DLD1 (cell line): ENCODE measurements around the gene RELCH.
"Not testable (repeated sequence)": the region's sequence is repeated elsewhere in the genome, so short reads cannot be mapped to it uniquely, and the experiment has no call there.

Source experiments
- in situ Hi-C: cut with HindIII; loops from 2 replicates; pipeline ENCODE4 v1.10.0; 2017; ENCODE audit warnings: low sequenced_read_pairs

Gene RELCH, protein sequence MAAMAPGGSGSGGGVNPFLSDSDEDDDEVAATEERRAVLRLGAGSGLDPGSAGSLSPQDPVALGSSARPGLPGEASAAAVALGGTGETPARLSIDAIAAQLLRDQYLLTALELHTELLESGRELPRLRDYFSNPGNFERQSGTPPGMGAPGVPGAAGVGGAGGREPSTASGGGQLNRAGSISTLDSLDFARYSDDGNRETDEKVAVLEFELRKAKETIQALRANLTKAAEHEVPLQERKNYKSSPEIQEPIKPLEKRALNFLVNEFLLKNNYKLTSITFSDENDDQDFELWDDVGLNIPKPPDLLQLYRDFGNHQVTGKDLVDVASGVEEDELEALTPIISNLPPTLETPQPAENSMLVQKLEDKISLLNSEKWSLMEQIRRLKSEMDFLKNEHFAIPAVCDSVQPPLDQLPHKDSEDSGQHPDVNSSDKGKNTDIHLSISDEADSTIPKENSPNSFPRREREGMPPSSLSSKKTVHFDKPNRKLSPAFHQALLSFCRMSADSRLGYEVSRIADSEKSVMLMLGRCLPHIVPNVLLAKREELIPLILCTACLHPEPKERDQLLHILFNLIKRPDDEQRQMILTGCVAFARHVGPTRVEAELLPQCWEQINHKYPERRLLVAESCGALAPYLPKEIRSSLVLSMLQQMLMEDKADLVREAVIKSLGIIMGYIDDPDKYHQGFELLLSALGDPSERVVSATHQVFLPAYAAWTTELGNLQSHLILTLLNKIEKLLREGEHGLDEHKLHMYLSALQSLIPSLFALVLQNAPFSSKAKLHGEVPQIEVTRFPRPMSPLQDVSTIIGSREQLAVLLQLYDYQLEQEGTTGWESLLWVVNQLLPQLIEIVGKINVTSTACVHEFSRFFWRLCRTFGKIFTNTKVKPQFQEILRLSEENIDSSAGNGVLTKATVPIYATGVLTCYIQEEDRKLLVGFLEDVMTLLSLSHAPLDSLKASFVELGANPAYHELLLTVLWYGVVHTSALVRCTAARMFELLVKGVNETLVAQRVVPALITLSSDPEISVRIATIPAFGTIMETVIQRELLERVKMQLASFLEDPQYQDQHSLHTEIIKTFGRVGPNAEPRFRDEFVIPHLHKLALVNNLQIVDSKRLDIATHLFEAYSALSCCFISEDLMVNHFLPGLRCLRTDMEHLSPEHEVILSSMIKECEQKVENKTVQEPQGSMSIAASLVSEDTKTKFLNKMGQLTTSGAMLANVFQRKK

DNA sequence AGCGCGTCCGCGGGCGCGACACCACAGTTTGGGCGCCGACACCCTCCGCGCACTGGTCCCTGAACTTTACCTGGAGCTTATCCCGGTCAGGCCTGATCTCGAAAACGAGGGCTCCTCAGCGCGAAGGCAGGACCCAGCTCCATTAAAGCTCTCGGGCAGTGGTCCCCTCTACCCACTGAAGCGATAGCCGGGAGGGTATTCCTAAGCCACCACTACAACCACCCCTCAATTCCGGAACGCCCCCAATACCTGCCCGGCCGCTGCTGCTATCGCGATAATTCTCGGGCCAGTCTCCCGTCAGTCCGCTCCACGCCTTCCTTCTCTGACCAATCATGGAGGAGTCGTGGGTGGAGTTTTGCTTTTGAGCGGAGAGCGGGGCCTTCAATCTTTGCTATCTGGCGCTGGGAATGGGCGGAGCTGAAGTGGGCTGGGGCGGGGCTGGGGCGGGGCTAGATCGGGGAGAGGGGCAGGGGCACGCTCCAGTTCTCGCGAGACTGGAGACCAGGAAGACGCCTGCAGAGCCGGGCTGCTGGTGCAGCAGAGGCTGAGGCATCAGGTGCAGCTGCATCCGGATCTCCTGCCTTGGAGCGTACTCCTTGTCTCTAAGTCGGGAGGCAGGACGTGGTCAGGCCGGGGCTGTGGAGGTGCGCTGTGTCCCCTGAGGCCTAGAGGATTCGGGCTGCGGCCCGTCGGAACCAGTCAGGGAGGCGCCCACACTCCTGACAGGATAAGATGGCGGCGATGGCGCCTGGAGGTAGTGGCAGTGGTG lies at the start of gene RELCH, which contains the start of gene PIGN:
Gene RELCH, plus strand, starts transcription at position 482 of the 769 bp plus-strand sequence. Its CDS starts 251 bp downstream, at position 733.
Gene PIGN, minus strand, starts transcription at position 283 of the 769 bp plus-strand sequence. CDS start 25,703 bp downstream, outside the sequence.
- in situ Hi-C loops = no loop called here

DNA sequence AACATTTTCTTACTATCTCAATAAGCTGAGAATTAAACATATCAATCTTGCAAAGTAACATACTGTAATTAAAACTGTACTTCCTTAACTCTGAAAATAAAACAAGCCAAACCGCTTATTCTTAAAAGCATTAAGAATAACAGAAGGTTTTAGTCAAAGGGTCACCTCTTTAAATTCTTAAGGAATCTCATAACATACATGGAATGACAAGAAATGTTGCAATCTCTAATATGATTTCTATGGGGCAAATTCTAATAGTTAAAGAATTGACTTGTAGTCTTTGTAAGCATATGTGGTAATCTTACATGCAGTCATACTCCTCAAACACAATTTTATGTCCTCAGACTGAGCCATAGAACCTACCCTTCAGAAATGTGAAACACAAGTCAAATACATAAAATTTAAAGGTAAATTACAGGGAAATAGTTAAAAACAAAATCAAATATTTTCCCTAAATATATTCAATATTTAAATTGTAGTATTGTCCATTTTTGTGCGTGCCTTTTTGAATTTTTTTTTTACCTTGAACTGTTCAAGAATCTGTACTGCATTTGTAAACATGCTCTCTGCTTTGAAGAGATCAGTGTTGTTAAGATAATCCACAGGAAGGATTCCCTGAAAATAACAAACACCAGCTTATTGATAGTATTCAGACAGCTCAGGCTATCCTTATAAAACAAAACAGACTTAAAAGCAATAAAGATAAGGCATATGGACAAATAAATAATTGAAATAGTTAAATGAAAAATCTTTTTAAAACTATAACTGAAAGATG lies 48.4 kb upstream of the RELCH start:
- in situ Hi-C loops = no loop called here

DNA sequence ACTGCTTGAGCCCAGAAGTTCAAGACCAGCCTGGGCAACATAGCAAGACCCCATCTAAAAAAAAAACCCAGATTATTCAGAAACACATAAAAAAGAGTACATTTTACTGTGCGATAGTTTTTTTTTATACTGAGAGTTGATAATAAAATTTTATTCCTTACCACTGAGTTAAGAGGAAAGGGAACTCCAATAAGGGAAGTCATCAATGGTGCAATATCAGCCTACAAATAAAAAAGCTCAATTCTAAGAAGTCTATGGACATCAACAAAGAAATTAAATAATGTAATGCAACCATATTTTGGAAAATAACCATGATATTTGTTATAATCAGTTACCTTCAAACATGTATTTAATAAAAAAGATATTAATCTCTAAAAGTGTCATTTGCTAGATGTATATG lies 46.8 kb upstream of the RELCH start:
- in situ Hi-C loops = no loop called here

DNA sequence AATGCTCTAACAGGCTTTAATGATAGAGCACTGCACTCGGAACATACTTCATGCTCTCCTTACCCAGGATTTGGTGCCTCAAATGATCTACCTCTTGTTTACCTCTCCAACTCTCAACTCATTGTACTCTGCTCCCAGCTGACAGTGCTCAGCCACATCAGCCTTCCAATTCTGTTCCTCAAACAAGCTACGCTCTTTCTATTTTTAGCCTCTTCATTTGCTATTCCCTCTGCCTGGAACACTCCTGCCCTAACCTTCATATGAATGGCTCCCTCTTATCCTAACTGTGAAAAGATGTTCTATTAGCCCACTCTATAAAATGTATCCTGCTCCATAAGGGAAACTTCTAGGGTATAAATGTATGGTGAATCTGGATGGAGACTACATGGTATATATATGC lies 42.7 kb upstream of the RELCH start:
- in situ Hi-C loops = no loop called here

DNA sequence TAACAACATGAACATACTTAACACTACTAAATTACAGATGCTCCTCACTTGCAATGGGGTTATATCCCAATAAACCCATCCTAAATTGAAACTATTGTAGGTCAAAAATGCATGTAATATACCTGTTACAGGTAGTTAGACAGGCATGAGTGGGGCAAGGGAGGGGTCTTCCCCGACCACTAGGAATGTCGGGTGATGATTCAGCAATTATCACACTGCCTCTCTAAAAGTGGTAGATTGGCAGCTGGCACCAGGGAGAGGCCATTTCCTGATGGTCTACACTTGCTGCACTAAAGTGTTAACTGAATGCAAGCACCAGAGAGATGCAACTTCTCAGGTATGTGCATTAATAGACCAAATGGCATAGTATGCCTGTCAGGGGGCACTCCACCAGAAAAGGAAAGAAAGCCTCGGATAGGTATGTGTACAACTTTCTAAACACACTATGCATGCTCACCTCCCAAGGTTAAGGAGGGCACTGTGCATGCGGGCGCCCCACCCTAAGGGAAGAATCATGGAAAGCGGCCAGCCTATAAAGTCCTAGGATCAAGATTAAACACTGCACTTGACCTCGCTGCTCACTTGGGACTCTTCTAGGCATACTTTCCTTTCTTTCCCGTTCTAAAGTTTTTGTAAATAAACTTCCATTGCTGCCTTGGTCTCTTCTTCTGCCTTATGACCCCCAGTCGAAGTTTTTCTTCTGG lies 35.8 kb upstream of the RELCH start:
- in situ Hi-C loops = no loop called here

DNA sequence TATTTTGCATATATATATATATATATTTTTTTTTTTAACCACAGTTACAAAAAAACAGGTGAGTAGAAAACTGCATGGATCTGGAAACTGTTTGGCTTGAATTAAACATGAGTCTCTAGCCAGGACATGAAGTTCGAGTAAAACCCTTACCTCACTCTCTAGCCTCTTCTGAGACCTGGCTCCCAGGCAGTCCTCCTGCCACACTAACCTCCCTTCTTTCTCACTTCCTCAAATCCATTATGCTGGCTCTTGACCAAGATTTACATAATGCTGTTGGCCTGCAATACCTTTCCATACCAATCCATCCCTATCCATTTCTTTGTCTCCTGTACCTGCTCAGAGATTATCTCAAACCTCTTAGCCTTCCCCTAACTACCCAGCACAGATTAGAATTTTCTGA lies 34.2 kb upstream of the RELCH start:
- in situ Hi-C loops = no loop called here

DNA sequence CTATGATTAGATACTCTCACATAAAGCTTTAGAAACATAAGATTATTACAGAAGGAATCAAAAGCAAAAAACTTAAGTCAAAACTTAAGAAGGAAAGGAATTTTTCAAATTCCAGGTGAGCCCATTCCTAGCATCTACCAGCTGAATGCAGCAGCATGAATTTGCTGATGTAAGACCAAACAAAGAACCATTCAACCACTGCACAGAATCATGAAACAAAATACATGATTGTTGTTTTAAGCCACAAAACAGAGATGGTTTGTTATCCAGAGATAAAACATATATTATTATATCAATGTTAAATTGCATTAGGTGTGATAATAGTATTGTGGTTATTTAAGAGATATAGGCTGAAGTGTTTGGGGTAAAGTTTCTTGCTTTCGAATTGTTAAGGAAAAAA lies 29.2 kb upstream of the RELCH start:
- in situ Hi-C loops = no loop called here

DNA sequence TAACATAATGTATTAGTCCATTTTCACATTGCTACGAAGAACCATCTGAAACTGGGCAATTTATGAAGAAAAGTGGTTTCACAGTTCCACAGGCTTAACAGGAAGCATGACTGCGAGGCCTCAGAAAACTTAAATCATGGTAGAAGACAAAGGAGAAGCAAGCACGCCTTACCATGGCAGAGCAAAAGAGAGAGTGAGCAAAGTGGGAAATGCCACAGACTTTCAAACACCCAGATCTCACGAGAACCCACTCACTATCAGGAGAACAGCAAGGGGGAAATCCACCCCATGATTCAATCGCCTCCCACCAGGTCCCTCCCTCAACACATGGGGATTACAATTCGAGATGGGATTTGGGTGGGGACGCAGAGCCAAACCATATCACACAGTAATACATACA lies 22.7 kb upstream of the RELCH start:
- in situ Hi-C loops = no loop called here

DNA sequence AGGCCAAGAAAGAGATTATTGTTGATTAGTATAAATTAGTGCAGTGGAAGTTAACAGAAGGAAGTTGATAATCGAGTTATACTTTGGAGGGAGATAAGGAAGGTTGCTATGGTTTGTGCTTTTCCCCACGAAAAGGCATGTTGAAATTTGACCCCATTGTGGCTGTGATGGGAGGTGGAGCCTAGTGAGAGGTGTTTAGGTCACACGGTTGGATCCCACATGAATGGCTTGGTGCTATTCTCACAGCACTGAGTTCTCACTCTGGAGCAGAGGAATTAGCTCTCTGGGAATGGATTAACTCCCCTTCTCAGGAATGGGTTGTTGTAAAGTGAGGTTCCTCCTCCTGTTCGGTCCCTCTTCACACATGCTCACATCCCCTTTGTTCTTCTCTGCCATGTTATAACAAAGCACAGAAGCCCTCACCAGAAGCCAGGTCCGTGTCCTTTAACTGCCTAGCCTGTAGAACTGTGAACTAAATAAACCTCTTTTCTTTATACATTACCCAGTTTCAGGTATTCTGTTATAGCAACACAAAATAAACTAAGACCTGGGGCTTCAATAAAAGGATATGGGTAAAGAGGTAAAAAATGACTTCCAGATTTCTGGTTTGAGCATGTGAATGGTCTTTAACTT lies 22.1 kb upstream of the RELCH start:
- in situ Hi-C loops = no loop called here

DNA sequence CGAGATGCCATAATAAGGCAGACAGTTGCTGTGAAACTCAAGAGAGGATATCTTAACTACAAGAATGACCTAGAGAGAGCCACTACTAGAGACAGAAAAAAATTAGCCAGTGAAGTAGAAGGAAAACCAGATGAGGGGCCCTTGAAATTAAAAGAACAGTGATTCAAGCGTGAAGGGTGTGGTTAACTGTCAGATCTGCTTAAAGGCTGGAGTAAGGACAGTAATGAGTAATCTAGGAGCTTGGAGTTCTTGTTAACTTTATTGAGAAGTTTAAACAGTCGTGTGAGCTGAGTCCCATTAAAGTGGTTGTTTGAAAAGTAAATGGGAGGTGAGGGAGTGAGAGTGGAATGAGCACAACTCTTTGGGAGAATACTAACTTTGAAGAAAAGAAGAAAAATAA lies 21.5 kb upstream of the RELCH start:
- in situ Hi-C loops = no loop called here

DNA sequence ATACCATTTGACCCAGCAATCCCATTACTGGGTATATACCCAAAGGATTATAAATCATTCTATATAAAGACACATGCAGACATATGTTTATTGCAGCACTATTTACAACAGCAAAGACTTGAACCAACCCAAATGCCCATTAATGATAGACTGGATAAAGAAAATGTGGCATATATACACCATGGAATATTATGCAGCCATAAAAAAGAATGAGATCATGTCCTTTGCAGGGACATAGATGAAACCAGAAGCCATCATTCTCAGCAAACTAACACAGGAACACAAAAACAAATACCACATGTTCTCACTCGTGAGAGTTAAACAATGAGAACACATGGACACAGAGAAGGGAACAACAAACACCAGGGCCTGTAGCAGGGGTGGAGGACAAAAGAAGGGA lies 20.5 kb upstream of the RELCH start:
- in situ Hi-C loops = not testable (repeated sequence)

DNA sequence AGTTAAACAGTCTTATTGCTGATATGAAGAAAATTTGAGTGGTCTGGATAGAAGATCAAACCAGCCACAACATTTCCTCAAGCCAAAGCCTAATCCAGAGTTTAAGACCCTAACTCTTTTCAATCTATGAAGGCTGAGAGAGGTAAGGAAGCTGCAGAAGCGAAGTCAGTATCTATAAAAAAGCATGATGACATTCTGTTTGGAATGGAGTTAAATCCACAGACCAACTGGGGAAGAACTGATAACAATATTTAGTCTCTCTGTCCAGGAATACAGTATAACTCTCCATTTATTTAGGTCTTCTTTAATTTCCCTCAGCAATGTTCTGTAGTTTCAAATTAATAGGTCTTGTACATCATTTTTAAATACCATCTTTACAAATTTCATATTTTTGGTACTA lies 16.2 kb upstream of the RELCH start:
- in situ Hi-C loops = no loop called here

DNA sequence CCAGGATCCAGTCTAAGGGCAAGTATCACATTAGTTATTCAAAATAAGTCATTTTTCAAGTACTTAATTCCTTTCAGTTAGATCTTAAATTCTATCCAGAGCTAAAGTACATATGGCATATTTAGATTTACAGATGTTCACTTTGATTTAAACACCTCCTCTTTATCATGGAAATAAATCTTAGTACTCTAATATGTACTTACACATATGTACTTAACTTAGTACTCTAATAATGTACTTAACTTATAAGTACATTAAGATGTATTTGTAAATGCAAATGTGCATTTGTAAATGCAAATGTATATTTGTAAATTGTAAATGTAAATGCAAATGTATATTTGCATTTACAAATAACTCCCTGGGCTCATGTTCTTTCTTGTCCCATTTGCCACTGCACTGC lies 14.8 kb upstream of the RELCH start:
- in situ Hi-C loops = no loop called here

DNA sequence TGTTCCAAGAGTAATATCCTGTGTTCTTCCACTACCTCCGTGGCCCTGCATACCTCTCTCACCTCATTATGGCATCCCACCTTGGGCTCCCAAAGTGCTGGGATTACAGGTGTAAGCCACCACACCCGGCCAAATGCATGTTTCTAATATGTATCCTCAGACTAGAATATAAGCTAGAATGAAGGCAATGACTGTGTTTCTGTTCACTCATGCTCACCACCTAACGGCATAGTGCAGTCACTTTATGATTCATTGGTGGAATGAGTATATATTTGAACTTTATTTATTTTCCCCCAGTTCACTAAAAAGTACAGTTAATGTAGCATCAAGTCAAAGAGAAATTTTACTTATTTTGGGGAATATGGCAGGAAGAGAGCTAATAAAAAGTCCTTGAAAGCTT lies 11.5 kb upstream of the RELCH start:
- in situ Hi-C loops = no loop called here

DNA sequence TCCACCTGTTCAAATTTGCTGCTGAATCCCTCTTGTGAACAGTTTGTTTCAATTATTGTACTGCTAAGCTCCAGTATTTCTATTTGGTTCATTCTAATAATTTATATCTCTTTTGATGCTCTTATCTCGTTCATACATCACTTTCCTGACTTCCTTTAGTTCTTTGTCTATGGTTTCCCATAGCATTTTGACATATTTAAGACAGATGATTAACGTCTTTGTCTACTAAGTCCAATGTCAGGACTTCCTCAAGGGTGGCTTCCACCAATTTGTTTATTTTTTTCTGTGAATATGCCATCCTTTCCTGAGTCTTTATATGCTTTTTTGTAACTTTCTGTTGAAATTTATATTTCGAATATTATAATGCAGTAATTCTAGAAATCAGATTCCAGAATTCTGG lies 9.8 kb upstream of the RELCH start:
- in situ Hi-C loops = no loop called here

DNA sequence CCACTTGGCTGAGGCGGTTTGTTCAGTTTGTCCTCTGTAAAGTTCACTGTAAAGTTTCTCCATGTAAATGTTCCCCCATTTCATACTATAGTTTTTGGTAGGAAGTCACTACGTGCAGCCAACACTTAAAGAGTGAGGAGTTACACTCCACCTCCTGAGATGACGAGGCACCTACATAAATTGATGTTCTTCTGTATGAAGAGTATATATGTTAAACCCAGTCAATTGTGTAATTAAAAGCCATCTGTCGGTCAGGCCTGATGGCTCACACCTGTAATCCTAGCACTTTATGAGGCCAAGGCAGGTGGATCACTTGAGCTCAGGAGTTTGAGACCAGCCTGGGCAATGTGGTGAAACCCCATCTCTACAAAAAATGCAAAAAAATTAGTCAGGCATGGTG lies 7.8 kb upstream of the RELCH start:
- in situ Hi-C loops = no loop called here

DNA sequence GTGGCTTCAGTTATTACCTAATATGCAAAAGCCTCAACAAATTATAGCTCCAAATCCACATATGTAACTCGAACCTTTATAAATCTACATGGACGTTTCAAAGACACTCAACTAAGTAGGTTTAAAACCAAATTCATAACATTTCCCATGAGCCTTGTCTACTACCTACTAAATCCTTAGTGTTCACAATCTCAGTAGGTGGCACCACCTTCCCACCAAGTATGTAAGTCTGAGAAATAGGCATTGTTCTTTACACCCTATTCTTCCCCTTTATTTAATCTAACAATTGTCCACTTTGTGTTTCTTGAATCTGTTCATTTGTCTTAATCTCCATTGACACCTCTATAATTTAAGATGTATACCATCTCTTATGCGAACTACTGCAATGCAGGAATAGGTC lies 4.8 kb upstream of the RELCH start:
- in situ Hi-C loops = no loop called here

DNA sequence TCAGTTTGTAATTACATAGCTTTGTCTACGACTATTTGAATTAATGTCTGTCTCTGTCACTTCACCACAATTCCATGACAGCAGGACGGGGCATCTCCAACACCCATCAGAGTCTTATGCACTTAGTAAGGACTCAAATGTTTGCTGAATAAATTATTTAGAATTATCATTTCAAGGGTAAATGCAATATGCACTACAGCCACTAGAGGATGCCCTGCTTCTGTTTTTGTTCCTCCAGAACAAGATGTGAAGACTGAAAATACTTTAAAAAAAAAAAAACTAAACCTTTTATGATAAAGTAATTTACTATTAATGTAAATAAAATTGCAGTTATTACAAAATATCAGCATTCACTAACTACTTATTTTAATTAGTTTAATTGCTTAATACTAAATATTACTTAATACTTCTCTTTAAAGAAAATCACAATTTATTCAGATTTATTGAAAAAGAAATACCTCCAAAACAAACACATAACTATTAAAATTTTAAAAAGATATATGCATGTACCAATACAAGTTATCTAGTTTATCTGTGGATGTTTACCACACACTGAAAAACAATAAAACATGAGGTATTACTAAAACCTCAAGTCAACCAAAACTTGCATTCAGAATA lies 3.4 kb upstream of the RELCH start:
- in situ Hi-C loops = no loop called here

DNA sequence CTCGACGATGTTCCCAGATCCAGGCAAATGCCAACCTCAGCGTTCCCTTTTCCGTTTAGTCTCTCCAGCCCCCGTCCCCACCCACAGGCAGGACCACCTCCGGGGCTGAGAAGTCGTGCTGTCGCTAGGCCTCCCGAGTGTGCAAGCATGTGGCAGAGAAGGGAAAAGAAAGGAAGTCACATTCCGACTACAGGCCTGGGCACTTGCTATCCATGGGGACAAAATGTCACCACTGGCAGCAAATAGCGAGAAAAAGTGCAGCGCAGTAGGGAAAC lies 619 bp upstream of the RELCH start:
- in situ Hi-C loops = no loop called here
